Heart left ventricle (tissue), 13 donors: ENCODE results near the gene STRIP1.

Experiments
- CTCF ChIP-seq, 12 donors: fragments of 200-600 bp; sonication (generic) in 4 of 12; IDR thresholded peaks; one replicate each; pipeline versions ENCODE4 v1.5.0 to v1.8.0; 2018 to 2022; ENCODE audit warnings: antibody characterized with exemption in 12 of 12, mild to moderate bottlenecking in 5 of 12
- POLR2A ChIP-seq, 2 donors: fragments of 450-650 bp; IDR thresholded peaks; one replicate each; pipeline ENCODE4 v1.6.1; 2017; ENCODE audit warnings: antibody characterized with exemption in 2 of 2, mild to moderate bottlenecking in 2 of 2, moderate library complexity in 2 of 2
- donor health status: ischemic (EF 13 %, LVEDD 7.1; RV severe dilation, severe dysfunction).
- donor health status: DM: no; HTN: yes; CAD: no.
- donor health status: DM: no; HTN: no; CAD: no.
- donor health status: ischemic (EF 25% LVEDD 6.9; RV normal size, moderate dysfunction).
- donor health status: ischemic (EF 25% LVEDD 5.7; RV mildly dilated, moderate dysfunction).
- donor health status: ischemic (EF 35%, LVEDD 5.7; RV mildly dilated, moderate dysfunction).
- donor health status: nonischemic (EF 11% LVEDD 7.7; RV severe dilation, severe dysfunction).
- donor health status: DM: yes; HTN: yes; CAD: no.
- donor health status: PGD.
- donor health status: ischemic (EF 29% LVEDD 5.4; RV normal size, mild dysfunction).
- donor health status: nonischemic (EF 23%, LVEDD 6.1; RV moderate dilation, normal function).

DNA sequence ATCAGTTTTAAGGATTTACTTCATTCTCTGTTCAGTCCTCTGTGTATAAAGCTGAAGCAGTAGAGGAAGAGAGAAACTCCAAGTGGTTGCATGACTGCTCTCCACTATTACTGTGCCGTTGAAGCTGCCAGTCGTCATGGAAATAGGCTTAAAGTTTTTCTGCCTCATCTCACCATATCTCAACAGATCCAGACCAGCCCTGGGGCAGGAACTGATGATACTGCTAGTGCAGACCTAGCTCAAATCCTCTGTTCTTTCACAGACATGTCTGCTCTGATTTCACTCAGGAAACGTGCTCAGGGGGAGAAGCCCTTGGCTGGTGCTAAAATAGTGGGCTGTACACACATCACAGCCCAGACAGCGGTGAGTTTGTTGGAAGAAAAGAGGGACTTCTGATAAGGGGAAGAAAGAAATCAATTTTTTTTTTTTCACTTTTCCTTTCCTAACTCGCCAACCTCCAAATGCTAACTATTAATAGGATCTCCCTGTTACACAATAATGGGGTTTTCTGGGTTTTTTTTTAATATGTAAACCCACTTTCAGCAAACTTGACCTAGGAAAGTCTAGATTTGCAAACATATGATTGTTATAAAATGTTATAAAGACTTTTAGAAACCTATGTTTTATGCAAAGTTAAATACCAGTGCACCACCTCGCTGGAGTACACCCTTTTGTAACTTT, 22.2 kb upstream of the STRIP1 start:
- TF ChIP-seq CTCF (IDR thresholded peaks at IDR 0.05) (no peak), POLR2A (IDR thresholded peaks at IDR 0.05) (no peak)
